MM.1S (cell line): ENCODE results near the gene GZMM.

Experiments
- DNase-seq: peaks from one replicate; pipeline ENCODE4 v3.0.0-alpha.2; 2015
- H2AFZ ChIP-seq: fragments of 300-600 bp; sonication (generic); 2 replicates; pipeline ENCODE4 v1.6.0; 2016; ENCODE audit warnings: antibody characterized with exemption, low read length
- H3F3A ChIP-seq: fragments of 300-600 bp; sonication (generic); 2 replicates; pipeline ENCODE4 v1.6.1; 2016; ENCODE audit warnings: mild to moderate bottlenecking, antibody characterized with exemption, low read length, moderate library complexity, mixed read lengths; ENCODE audit not compliant: insufficient read depth
- H3K27ac ChIP-seq: fragments of 300-600 bp; sonication (generic); 2 replicates; pipeline ENCODE4 v1.5.1; 2016; ENCODE audit warnings: mild to moderate bottlenecking, low read length
- H3K27me3 ChIP-seq: fragments of 300-600 bp; sonication (generic); replicated peaks from 2 replicates; pipeline ENCODE4 v1.6.0; 2016; ENCODE audit warnings: low read length; ENCODE audit not compliant: insufficient read depth
- H3K36me3 ChIP-seq: fragments of 300-600 bp; sonication (generic); replicated peaks from 2 replicates; pipeline ENCODE4 v1.6.1; 2016; ENCODE audit warnings: mild to moderate bottlenecking, low read length, mixed read lengths; ENCODE audit not compliant: insufficient read depth
- H3K4me1 ChIP-seq: fragments of 300-600 bp; sonication (generic); 2 replicates; pipeline ENCODE4 v1.6.1; 2016; ENCODE audit warnings: low read length, mixed read lengths
- H3K4me2 ChIP-seq: fragments of 300-600 bp; sonication (generic); 2 replicates; pipeline ENCODE4 v1.6.0; 2016; ENCODE audit warnings: low read depth, low read length
- H3K4me3 ChIP-seq: fragments of 300-600 bp; sonication (generic); 2 replicates; pipeline ENCODE4 v1.5.1; 2016; ENCODE audit warnings: low read length, mixed read lengths
- H3K79me2 ChIP-seq: fragments of 300-600 bp; sonication (generic); 2 replicates; pipeline ENCODE4 v1.6.1; 2016; ENCODE audit warnings: mixed run types, low read length, mixed read lengths
- H3K9ac ChIP-seq: fragments of 300-600 bp; sonication (generic); 2 replicates; pipeline ENCODE4 v1.6.1; 2016; ENCODE audit warnings: low read length, mixed read lengths
- H3K9me2 ChIP-seq: fragments of 300-600 bp; sonication (generic); replicated peaks from 2 replicates; pipeline ENCODE4 v1.6.1; 2016; ENCODE audit warnings: mild to moderate bottlenecking, low read length, mixed read lengths; ENCODE audit not compliant: insufficient read depth
- H3K9me3 ChIP-seq: fragments of 300-600 bp; sonication (generic); replicated peaks from 2 replicates; pipeline ENCODE4 v1.6.1; 2016; ENCODE audit warnings: mild to moderate bottlenecking, low read length, mixed read lengths; ENCODE audit not compliant: insufficient read depth
- H4K20me1 ChIP-seq: fragments of 300-600 bp; sonication (generic); 2 replicates; pipeline ENCODE4 v1.6.1; 2016; ENCODE audit warnings: mild to moderate bottlenecking, low read length, moderate library complexity, mixed read lengths; ENCODE audit not compliant: insufficient read depth
- EZH2 ChIP-seq: fragments of 300-600 bp; sonication (generic); optimal IDR thresholded peaks from 2 replicates; pipeline ENCODE3; 2017; ENCODE audit warnings: low read depth, mild to moderate bottlenecking, antibody characterized with exemption, low read length, mixed read lengths
- EZH2phosphoT487 ChIP-seq: fragments of 300-600 bp; sonication (generic); IDR thresholded peaks from 2 replicates; pipeline ENCODE4 v1.6.1; 2018; ENCODE audit warnings: antibody characterized with exemption, low read length
- TF ChIP-seq, protein P1 (sequence below): fragments of 300-600 bp; sonication (generic); IDR thresholded peaks from 2 replicates; pipeline ENCODE4 v1.5.1; 2016; ENCODE audit warnings: antibody characterized with exemption, low read length, mixed read lengths

Gene GZMM

DNA sequence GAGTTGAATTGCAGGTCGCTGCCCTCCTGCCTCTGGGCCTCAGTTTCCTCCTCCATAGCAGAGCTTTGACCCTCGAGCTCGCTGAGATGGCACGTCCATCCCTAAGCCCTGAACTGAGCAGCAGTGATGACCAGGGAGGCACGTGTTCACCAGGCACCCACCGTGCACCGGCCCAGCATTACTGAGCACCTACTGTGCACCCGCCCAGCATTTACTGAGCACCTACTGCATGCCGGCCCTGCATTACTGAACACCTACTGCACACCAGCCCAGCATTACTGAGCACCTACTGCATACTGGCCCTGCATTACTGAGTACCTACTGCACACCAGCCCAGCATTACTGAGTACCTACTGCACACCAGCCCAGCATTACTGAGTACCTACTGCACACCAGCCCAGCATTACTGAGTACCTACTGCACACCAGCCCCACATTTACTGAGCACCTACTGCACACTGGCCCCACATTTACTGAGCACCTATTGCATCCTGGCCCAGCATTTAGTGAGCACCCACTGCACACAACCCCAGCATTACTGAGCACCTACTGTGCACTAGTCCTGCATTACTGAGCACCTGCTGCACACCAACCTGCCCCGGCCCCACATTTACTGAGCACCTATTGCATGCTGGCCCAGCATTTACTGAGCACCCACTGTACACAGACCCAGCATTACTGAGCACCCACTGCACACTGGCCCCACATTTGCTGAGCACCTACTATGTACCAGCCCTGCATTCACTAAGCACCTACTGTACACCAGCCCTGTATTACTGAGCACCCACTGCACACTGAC, 30.3 kb upstream of the GZMM start:
- H3K9me3 ChIP-seq: no peaks in the 10 kb centered on the region
- H3K36me3 ChIP-seq: no peaks in the 10 kb centered on the region
- no peak overlapping the region for H3K9ac ChIP-seq
- H3K27me3 ChIP-seq: no peaks in the 10 kb centered on the region
- peaks cover 15% of the 10 kb centered on the region for H3F3A ChIP-seq
- H3K79me2 ChIP-seq: peaks cover 6% of the 10 kb centered on the region
- TF ChIP-seq EZH2: no peak
- TF ChIP-seq, protein P1, sequence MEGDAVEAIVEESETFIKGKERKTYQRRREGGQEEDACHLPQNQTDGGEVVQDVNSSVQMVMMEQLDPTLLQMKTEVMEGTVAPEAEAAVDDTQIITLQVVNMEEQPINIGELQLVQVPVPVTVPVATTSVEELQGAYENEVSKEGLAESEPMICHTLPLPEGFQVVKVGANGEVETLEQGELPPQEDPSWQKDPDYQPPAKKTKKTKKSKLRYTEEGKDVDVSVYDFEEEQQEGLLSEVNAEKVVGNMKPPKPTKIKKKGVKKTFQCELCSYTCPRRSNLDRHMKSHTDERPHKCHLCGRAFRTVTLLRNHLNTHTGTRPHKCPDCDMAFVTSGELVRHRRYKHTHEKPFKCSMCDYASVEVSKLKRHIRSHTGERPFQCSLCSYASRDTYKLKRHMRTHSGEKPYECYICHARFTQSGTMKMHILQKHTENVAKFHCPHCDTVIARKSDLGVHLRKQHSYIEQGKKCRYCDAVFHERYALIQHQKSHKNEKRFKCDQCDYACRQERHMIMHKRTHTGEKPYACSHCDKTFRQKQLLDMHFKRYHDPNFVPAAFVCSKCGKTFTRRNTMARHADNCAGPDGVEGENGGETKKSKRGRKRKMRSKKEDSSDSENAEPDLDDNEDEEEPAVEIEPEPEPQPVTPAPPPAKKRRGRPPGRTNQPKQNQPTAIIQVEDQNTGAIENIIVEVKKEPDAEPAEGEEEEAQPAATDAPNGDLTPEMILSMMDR: no peak
- TF ChIP-seq EZH2phosphoT487: no peak
- H3K4me3 ChIP-seq: no peak overlapping the region
- no peak overlapping the region for H2AFZ ChIP-seq
- H3K27ac ChIP-seq: no peak overlapping the region
- no peaks in the 10 kb centered on the region for H4K20me1 ChIP-seq
- no peak for DNase-seq
- no peak overlapping the region for H3K4me2 ChIP-seq
- peaks cover 9% of the 10 kb centered on the region; the same call in 1 of the 2 replicates for H3K4me1 ChIP-seq
- H3K9me2 ChIP-seq: no peaks in the 10 kb centered on the region

DNA sequence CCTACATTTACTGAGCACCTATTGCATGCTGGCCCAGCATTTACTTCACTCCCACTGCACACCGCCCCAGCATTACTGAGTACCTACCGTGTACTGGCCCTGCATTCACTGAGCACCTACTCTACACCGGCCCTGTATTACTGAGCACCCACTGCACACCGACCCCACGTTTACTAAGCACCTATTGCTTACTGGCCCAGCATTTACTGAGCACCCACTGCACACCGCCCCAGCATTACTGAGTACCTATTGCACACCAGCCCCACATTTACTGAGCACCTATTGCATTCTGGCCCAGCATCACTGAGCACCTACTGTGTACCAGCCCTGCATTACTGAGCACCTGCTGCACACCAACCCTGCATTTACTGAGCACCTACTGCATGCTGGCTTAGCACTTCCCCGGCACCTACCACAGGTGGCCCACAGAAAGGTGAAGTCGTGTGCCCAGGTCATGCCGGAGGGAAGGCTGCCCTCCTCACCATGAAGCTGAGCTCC, 29.6 kb upstream of the GZMM start:
- no peaks in the 10 kb centered on the region for H4K20me1 ChIP-seq
- H3K9me3 ChIP-seq: no peaks in the 10 kb centered on the region
- no peaks in the 10 kb centered on the region for H3K27me3 ChIP-seq
- no peaks in the 10 kb centered on the region for H3K36me3 ChIP-seq
- no peak overlapping the region for H3K4me3 ChIP-seq
- peaks cover 7% of the 10 kb centered on the region; the same call in 1 of the 2 replicates for H3K4me1 ChIP-seq
- no peak overlapping the region for H3K4me2 ChIP-seq
- TF ChIP-seq EZH2phosphoT487 (no peak), EZH2 (no peak)
- TF ChIP-seq, protein P1: no peak
- H3K9ac ChIP-seq: no peak overlapping the region
- no peaks in the 10 kb centered on the region for H3K9me2 ChIP-seq
- DNase-seq: no peak
- no peaks in the 10 kb centered on the region for H3K79me2 ChIP-seq
- H2AFZ ChIP-seq: no peak overlapping the region
- no peak overlapping the region for H3K27ac ChIP-seq
- peaks cover 15% of the 10 kb centered on the region for H3F3A ChIP-seq

DNA sequence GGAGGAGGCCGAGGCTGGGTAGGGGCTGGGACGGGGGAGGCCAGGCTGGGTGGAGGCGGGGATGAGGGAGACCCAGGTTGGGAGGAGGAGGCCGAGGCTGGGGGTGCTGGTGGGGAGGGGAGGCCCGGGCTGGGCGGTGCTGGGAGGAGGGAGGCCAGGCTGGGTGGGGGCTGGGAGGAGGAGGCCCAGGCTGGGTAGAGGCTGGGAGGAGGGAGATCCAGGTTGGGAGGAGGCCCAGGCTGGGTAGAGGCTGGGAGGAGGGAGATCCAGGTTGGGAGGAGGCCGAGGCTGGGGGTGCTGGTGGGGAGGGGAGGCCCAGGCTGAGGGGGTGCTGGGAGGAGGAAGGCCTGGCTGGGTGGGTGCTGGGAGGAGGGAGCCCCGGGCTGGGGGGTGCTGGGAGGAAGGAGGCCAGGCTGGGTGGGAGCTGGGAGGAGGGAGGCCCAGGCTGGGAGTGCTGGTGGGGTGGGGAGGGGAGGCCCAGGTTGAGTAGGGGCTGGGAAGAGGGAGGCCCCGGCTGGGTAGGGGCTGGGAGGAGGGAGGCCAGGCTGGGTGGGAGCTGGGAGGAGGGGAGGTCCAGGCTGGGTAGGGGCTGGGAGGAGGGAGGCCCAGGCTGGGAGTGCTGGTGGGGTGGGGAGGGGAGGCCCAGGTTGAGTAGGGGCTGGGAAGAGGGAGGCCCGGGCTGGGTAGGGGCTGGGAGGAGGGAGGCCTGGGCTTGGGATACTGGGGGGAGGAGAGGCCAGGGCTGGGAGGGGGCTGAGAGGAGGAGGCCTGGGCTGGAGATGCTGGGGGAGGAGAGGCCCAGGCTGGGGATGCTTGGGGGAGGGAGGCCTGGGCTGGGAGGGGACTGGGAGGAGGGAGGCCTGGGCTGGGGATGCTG, 25.9 kb upstream of the GZMM start:
- no peaks in the 10 kb centered on the region for H3K9me3 ChIP-seq
- no peaks in the 10 kb centered on the region for H3F3A ChIP-seq
- H3K9ac ChIP-seq: no peak overlapping the region
- H2AFZ ChIP-seq: no peak overlapping the region
- H3K27ac ChIP-seq: no peak overlapping the region
- H4K20me1 ChIP-seq: no peaks in the 10 kb centered on the region
- H3K4me1 ChIP-seq: no peaks in the 10 kb centered on the region
- no peaks in the 10 kb centered on the region for H3K36me3 ChIP-seq
- no peak for DNase-seq
- H3K4me2 ChIP-seq: no peak overlapping the region
- TF ChIP-seq EZH2 (no peak), EZH2phosphoT487 (no peak)
- TF ChIP-seq, protein P1: no peak
- no peak overlapping the region for H3K4me3 ChIP-seq
- H3K9me2 ChIP-seq: no peaks in the 10 kb centered on the region
- H3K79me2 ChIP-seq: no peaks in the 10 kb centered on the region
- peaks cover 23% of the 10 kb centered on the region for H3K27me3 ChIP-seq
